H1 (cell line): ENCODE data around the gene SH3BGRL3. TPM values are rescaled to one million over a fixed set of nuclear protein-coding genes. Genes with fewer than 3 reads are reported as not detected.

Source experiments
- CTCF ChIA-PET: fragments of 300-600 bp; sonication (Branson Sonifier 250); formaldehyde crosslinking; loops from one replicate; lab custom pipeline; 2021; ENCODE audit not compliant: partially characterized antibody; lab: Charles Lee
- POLR2A ChIA-PET: fragments of 300-600 bp; sonication (Branson Sonifier 250); formaldehyde crosslinking; loops from one replicate; lab custom pipeline; 2021; ENCODE audit warnings: inconsistent platforms; ENCODE audit not compliant: partially characterized antibody; lab: Charles Lee
- DNase-seq, 2 experiments: peaks; one replicate each; pipeline versions ENCODE4 v3.0.0 to v3.0.0-alpha.2; 2010 to 2022; ENCODE audit warnings: low spot score in 2 of 2, low read depth in 1 of 2, mixed read lengths in 1 of 2
- FAIRE-seq: peaks from 2 replicates; lab custom pipeline; 2011; peaks lifted over from hg19 to GRCh38; lab: Jason Lieb, UNC
- H2AFZ ChIP-seq: 2 replicates; pipeline ENCODE4 v1.8.1; 2012; ENCODE audit warnings: low read length, inconsistent platforms
- H2AK5ac ChIP-seq: 2 replicates; pipeline ENCODE4 v1.6.1; 2013; ENCODE audit warnings: low read depth, low read length
- H2BK120ac ChIP-seq: replicated peaks from 2 replicates; pipeline ENCODE3; 2013; ENCODE audit warnings: low read depth, low read length, inconsistent platforms
- H2BK12ac ChIP-seq: 2 replicates; pipeline ENCODE4 v1.6.1; 2013; ENCODE audit warnings: low read depth, low read length
- H2BK15ac ChIP-seq: 2 replicates; pipeline ENCODE4 v1.6.1; 2013; ENCODE audit warnings: low read length
- H2BK20ac ChIP-seq: 2 replicates; pipeline ENCODE4 v1.6.1; 2013; ENCODE audit warnings: low read length
- H2BK5ac ChIP-seq: 2 replicates; pipeline ENCODE4 v1.6.1; 2013; ENCODE audit warnings: low read depth, low read length
- H3K14ac ChIP-seq: 2 replicates; pipeline ENCODE4 v1.6.1; 2013; ENCODE audit warnings: inconsistent platforms; ENCODE audit not compliant: insufficient read length
- H3K18ac ChIP-seq: 2 replicates; pipeline ENCODE4 v1.6.1; 2013; ENCODE audit warnings: low read length; ENCODE audit errors: extremely low read depth
- H3K23ac ChIP-seq: 2 replicates; pipeline ENCODE4 v1.6.1; 2013; ENCODE audit warnings: inconsistent platforms; ENCODE audit not compliant: insufficient read length
- H3K23me2 ChIP-seq: 2 replicates; pipeline ENCODE4 v1.6.1; 2013; ENCODE audit warnings: low read depth, low read length
- H3K27ac ChIP-seq: 2 replicates; pipeline ENCODE4 v1.6.1; 2011; ENCODE audit warnings: low read depth, low read length, inconsistent platforms
- H3K27me3 ChIP-seq, 4 experiments: replicated peaks in 1 of 4; 1 replicate in 1 of 4; 2 replicates in 3 of 4; pipeline versions ENCODE4 v1.6.1 to v1.8.1; 2011 to 2013; ENCODE audit warnings: low read length in 3 of 4, mild to moderate bottlenecking in 3 of 4, inconsistent platforms in 2 of 4, mixed read lengths in 2 of 4, moderate library complexity in 1 of 4; ENCODE audit not compliant: control insufficient read depth in 3 of 4, insufficient read depth in 3 of 4; ENCODE audit errors: extremely low read depth in 1 of 4
- H3K36me3 ChIP-seq, 4 experiments: 2 replicates each; pipeline versions ENCODE4 v1.6.1 to v1.8.1; 2011 to 2013; ENCODE audit warnings: mild to moderate bottlenecking in 4 of 4, low read length in 3 of 4, moderate library complexity in 2 of 4, control low read depth in 1 of 4, inconsistent platforms in 1 of 4; ENCODE audit not compliant: insufficient read depth in 4 of 4, control insufficient read depth in 2 of 4
- H3K4ac ChIP-seq: replicated peaks from 2 replicates; pipeline ENCODE3; 2013; ENCODE audit warnings: low read length, low read depth, mixed read lengths, inconsistent platforms; ENCODE audit not compliant: insufficient read length
- H3K4me1 ChIP-seq, 4 experiments: replicated peaks in 1 of 4; 1 replicate in 1 of 4; 2 replicates in 3 of 4; pipeline versions ENCODE4 v1.6.1 to v1.8.1; 2011 to 2013; ENCODE audit warnings: low read length in 3 of 4, inconsistent platforms in 2 of 4, mixed read lengths in 1 of 4; ENCODE audit not compliant: insufficient read depth in 4 of 4, control insufficient read depth in 3 of 4
- H3K4me2 ChIP-seq, 2 experiments: 2 replicates each; pipeline versions ENCODE4 v1.6.1 to v1.8.1; 2011 to 2013; ENCODE audit warnings: low read depth in 2 of 2, low read length in 2 of 2, control low read depth in 1 of 2, inconsistent platforms in 1 of 2, mild to moderate bottlenecking in 1 of 2; ENCODE audit not compliant: insufficient read depth in 1 of 2
- H3K4me3 ChIP-seq, 4 experiments: fragments of 200-600, 300-600 bp in 1 of 4; sonication (generic), shearing (Covaris generic), sonication (Bioruptor Twin) in 1 of 4; 2 replicates each; pipeline versions ENCODE4 v1.5.1 to v1.8.1; 2011 to 2016; ENCODE audit warnings: low read length in 4 of 4, low read depth in 3 of 4, control low read depth in 2 of 4, inconsistent platforms in 2 of 4, mild to moderate bottlenecking in 2 of 4, mixed read lengths in 1 of 4, moderate library complexity in 1 of 4; ENCODE audit not compliant: insufficient read depth in 2 of 4; ENCODE audit errors: extremely low read depth in 1 of 4
- H3K56ac ChIP-seq: replicated peaks from 2 replicates; pipeline ENCODE3; 2013; ENCODE audit warnings: low read depth, mild to moderate bottlenecking, mixed read lengths, low read length, inconsistent platforms; ENCODE audit not compliant: insufficient read length
- H3K79me1 ChIP-seq: 2 replicates; pipeline ENCODE4 v1.6.1; 2013; ENCODE audit warnings: low read depth, low read length, control low read depth
- H3K79me2 ChIP-seq, 2 experiments: 2 replicates each; pipeline versions ENCODE4 v1.6.1 to v1.8.1; 2012 to 2013; ENCODE audit warnings: low read length in 2 of 2, mild to moderate bottlenecking in 2 of 2, inconsistent platforms in 1 of 2; ENCODE audit not compliant: insufficient read depth in 2 of 2, control insufficient read depth in 1 of 2
- H3K9ac ChIP-seq, 4 experiments: replicated peaks in 1 of 4; 1 replicate in 1 of 4; 2 replicates in 3 of 4; pipeline versions ENCODE4 v1.6.1 to v1.8.1; 2011 to 2013; ENCODE audit warnings: low read depth in 3 of 4, low read length in 3 of 4, control low read depth in 2 of 4, mild to moderate bottlenecking in 2 of 4, moderate library complexity in 2 of 4, inconsistent platforms in 1 of 4; ENCODE audit errors: extremely low read depth in 1 of 4
- H3K9me3 ChIP-seq, 2 experiments: 2 replicates each; pipeline versions ENCODE4 v1.6.1 to v1.8.1; 2012 to 2013; ENCODE audit warnings: mild to moderate bottlenecking in 2 of 2, moderate library complexity in 2 of 2, control low read depth in 1 of 2, inconsistent platforms in 1 of 2, low read depth in 1 of 2, low read length in 1 of 2, mixed read lengths in 1 of 2; ENCODE audit not compliant: insufficient read depth in 2 of 2
- H4K20me1 ChIP-seq, 2 experiments: replicated peaks in 1 of 2; 2 replicates each; pipeline versions ENCODE3 to v1.8.1; 2011 to 2013; ENCODE audit warnings: inconsistent platforms in 2 of 2, low read length in 2 of 2, mild to moderate bottlenecking in 1 of 2; ENCODE audit not compliant: insufficient read depth in 2 of 2, control insufficient read depth in 1 of 2
- H4K5ac ChIP-seq: 2 replicates; pipeline ENCODE4 v1.6.1; 2013; ENCODE audit warnings: low read length, low read depth, mixed read lengths, inconsistent platforms; ENCODE audit not compliant: insufficient read length
- H4K8ac ChIP-seq: 2 replicates; pipeline ENCODE4 v1.8.0; 2013; ENCODE audit warnings: mild to moderate bottlenecking, moderate library complexity, low read length, inconsistent platforms; ENCODE audit not compliant: insufficient read depth; ENCODE audit errors: extremely low read depth
- H4K91ac ChIP-seq: replicated peaks from 2 replicates; pipeline ENCODE3; 2013; ENCODE audit warnings: low read length, mixed read lengths, inconsistent platforms; ENCODE audit not compliant: insufficient read length
- BRCA1 ChIP-seq: IDR thresholded peaks from 2 replicates; pipeline ENCODE4 v1.6.1; 2012; ENCODE audit warnings: low read depth, low read length, improper control_type of control experiment
- CTBP2 ChIP-seq: IDR thresholded peaks from 2 replicates; pipeline ENCODE4 v1.7.0; 2011; ENCODE audit warnings: borderline replicate concordance, mild to moderate bottlenecking, moderate library complexity, mixed read lengths, low read length; ENCODE audit not compliant: insufficient read depth, insufficient read length
- E2F6 ChIP-seq: IDR thresholded peaks from 2 replicates; pipeline ENCODE4 v1.6.1; 2012; ENCODE audit warnings: inconsistent platforms
- RAD21 ChIP-seq, 2 experiments: IDR thresholded peaks in 1 of 2; conservative IDR thresholded peaks in 1 of 2; 2 replicates each; pipeline ENCODE4 v1.6.1; 2011; ENCODE audit warnings: low read depth in 2 of 2, low read length in 2 of 2, improper control_type of control experiment in 1 of 2, inconsistent platforms in 1 of 2, mild to moderate bottlenecking in 1 of 2, moderate library complexity in 1 of 2
- SIN3A ChIP-seq, 2 experiments: IDR thresholded peaks in 1 of 2; conservative IDR thresholded peaks in 1 of 2; 2 replicates each; pipeline ENCODE4 v1.6.1; 2011 to 2012; ENCODE audit warnings: low read length in 2 of 2, improper control_type of control experiment in 1 of 2, low read depth in 1 of 2, mild to moderate bottlenecking in 1 of 2
- TCF12 ChIP-seq: IDR thresholded peaks from 2 replicates; pipeline ENCODE4 v1.6.1; 2011; ENCODE audit warnings: low read depth, mild to moderate bottlenecking, low read length
- WGBS, 2 experiments: shearing (Covaris generic) in 1 of 2; methylation state at CpG; one replicate each; pipeline versions ENCODE4 v1.1.6 to v1.1.7; 2013 to 2015; ENCODE audit warnings: low lambda C conversion rate in 2 of 2, mixed read lengths in 2 of 2, inconsistent platforms in 1 of 2, low coverage in 1 of 2, missing lambda C conversion rate in 1 of 2; ENCODE audit not compliant: insufficient replicate concordance in 2 of 2, insufficient coverage in 1 of 2, insufficient read length in 1 of 2; ENCODE audit errors: extremely low coverage in 1 of 2, missing lambda C conversion rate in 1 of 2; 5-methylcytosine and 5-hydroxymethylcytosine counted together
- polyA plus RNA-seq, 7 experiments: library from polyadenylated mRNA; depleted of rRNA in 3 of 7; stranded (reverse) in 5 of 7; unstranded in 2 of 7; fragments of >200 nt in 5 of 7; fragments of 200-250 nt in 2 of 7; gene quantifications; 1 replicate in 5 of 7; 2 replicates in 1 of 7; 4 replicates in 1 of 7; pipeline versions ENCODE4 v1.2.1 to v1.2.3, GENCODE V29; 2011 to 2013; ENCODE audit warnings: missing spikeins in 2 of 7, mixed read lengths in 2 of 7
- total RNA-seq: library from RNA; stranded (reverse); fragmentation: NEBNext Ultra II Directional; extraction: Animal tissue kit (Norgen Biotek cat#: 25700); gene quantifications from 2 replicates; pipeline ENCODE4 v1.2.1, GENCODE V29; 2021

The SH3BGRL3 gene
- total and polyA plus RNA-seq, 2 of the 8 experiments (the other 6 are each of a cell fraction or from before 2014, with no cell fraction given): 77.8 to 107 TPM

- Histone ChIP-seq H2BK120ac (no peak overlapping the region), H2BK15ac (no peak overlapping the region), H4K5ac (no peak overlapping the region), H3K4ac (no peak overlapping the region), H3K9me3 (no peaks in the 10 kb centered on the region), H3K14ac (no peak overlapping the region), H3K79me1 (peaks cover 4% of the 10 kb centered on the region), H4K91ac (no peak overlapping the region), H4K20me1 (peaks cover 7 to 14% of the 10 kb centered on the region in 2 experiments), H2BK5ac (no peak overlapping the region), H3K27me3 (no peaks in the 10 kb centered on the region), H3K4me2 (no peak overlapping the region), H4K8ac (no peak overlapping the region), H2AFZ (no peak overlapping the region), H3K9ac (no peak overlapping the region), H3K4me3 (no peak overlapping the region), H3K23me2 (peaks cover 2% of the 10 kb centered on the region; the same call in 1 of the 2 replicates), H2BK20ac (no peak overlapping the region), H3K27ac (no peak overlapping the region), H2AK5ac (no peak overlapping the region), H3K23ac (no peak overlapping the region), H2BK12ac (no peak overlapping the region), H3K4me1 (peaks cover 0 to 4% (median 1%) of the 10 kb centered on the region in 4 experiments; a peak in 4 of 7 replicates), H3K18ac (no peak overlapping the region), H3K56ac (no peak overlapping the region), H3K36me3 (peaks cover 0 to 23% (median 7%) of the 10 kb centered on the region in 4 experiments; a peak in 7 of 8 replicates), H3K79me2 (peaks cover 5 to 68% of the 10 kb centered on the region in 2 experiments)
- ChIA-PET CTCF (interaction anchor here (0.7 kb wide), 1 partner anchor 70 kb away, joined by 3 read pairs; the partner anchor contains the start of gene ZNF593), POLR2A (no interaction called here)
- FAIRE-seq: no peak
- 90% methylated on average over 4 of the region's 4 CpGs; no CpG with 5 or more reads in 1 of the 2 experiments for WGBS, 2 experiments
- no peak for DNase-seq
- TF ChIP-seq BRCA1 (no peak), SIN3A (conservative IDR thresholded peaks at IDR 0.05 in 1 of 2, IDR thresholded peaks at IDR 0.05 in 1 of 2; ENCODE audit: low read depth in 1 of 2, low read length in 2 of 2) (no peak), CTBP2 (no peak), TCF12 (no peak), E2F6 (no peak), RAD21 (IDR thresholded peaks at IDR 0.05 in 1 of 2, conservative IDR thresholded peaks at IDR 0.05 in 1 of 2; ENCODE audit: low read depth in 2 of 2, low read length in 2 of 2) (no peak)
Observed at GRCh38 chr1:26239936-26240335, 40.0 kb upstream of the SH3BGRL3 start.
